H1 (cell line): ENCODE results near the gene ZFAND5. TPM values are rescaled to one million over a fixed set of nuclear protein-coding genes. Genes with fewer than 3 reads are reported as not detected.
A peak's percentile ranks its signal among the peaks of the same experiment; 100 is the strongest.

ENCODE experiments used
- CTCF ChIA-PET: fragments of 300-600 bp; sonication (Branson Sonifier 250); formaldehyde crosslinking; loops from one replicate; lab custom pipeline; 2021; ENCODE audit not compliant: partially characterized antibody; lab: Charles Lee
- POLR2A ChIA-PET: fragments of 300-600 bp; sonication (Branson Sonifier 250); formaldehyde crosslinking; loops from one replicate; lab custom pipeline; 2021; ENCODE audit warnings: inconsistent platforms; ENCODE audit not compliant: partially characterized antibody; lab: Charles Lee
- DNase-seq, 2 experiments: peaks; one replicate each; pipeline versions ENCODE4 v3.0.0 to v3.0.0-alpha.2; 2010 to 2022; ENCODE audit warnings: low spot score in 2 of 2, low read depth in 1 of 2, mixed read lengths in 1 of 2
- FAIRE-seq: peaks from 2 replicates; lab custom pipeline; 2011; peaks lifted over from hg19 to GRCh38; lab: Jason Lieb, UNC
- H2AFZ ChIP-seq: 2 replicates; pipeline ENCODE4 v1.8.1; 2012; ENCODE audit warnings: low read length, inconsistent platforms
- H2AK5ac ChIP-seq: 2 replicates; pipeline ENCODE4 v1.6.1; 2013; ENCODE audit warnings: low read depth, low read length
- H2BK120ac ChIP-seq: replicated peaks from 2 replicates; pipeline ENCODE3; 2013; ENCODE audit warnings: low read depth, low read length, inconsistent platforms
- H2BK12ac ChIP-seq: 2 replicates; pipeline ENCODE4 v1.6.1; 2013; ENCODE audit warnings: low read depth, low read length
- H2BK15ac ChIP-seq: 2 replicates; pipeline ENCODE4 v1.6.1; 2013; ENCODE audit warnings: low read length
- H2BK20ac ChIP-seq: 2 replicates; pipeline ENCODE4 v1.6.1; 2013; ENCODE audit warnings: low read length
- H2BK5ac ChIP-seq: 2 replicates; pipeline ENCODE4 v1.6.1; 2013; ENCODE audit warnings: low read depth, low read length
- H3K14ac ChIP-seq: 2 replicates; pipeline ENCODE4 v1.6.1; 2013; ENCODE audit warnings: inconsistent platforms; ENCODE audit not compliant: insufficient read length
- H3K18ac ChIP-seq: 2 replicates; pipeline ENCODE4 v1.6.1; 2013; ENCODE audit warnings: low read length; ENCODE audit errors: extremely low read depth
- H3K23ac ChIP-seq: 2 replicates; pipeline ENCODE4 v1.6.1; 2013; ENCODE audit warnings: inconsistent platforms; ENCODE audit not compliant: insufficient read length
- H3K23me2 ChIP-seq: 2 replicates; pipeline ENCODE4 v1.6.1; 2013; ENCODE audit warnings: low read depth, low read length
- H3K27ac ChIP-seq: 2 replicates; pipeline ENCODE4 v1.6.1; 2011; ENCODE audit warnings: low read depth, low read length, inconsistent platforms
- H3K27me3 ChIP-seq, 4 experiments: replicated peaks in 1 of 4; 1 replicate in 1 of 4; 2 replicates in 3 of 4; pipeline versions ENCODE4 v1.6.1 to v1.8.1; 2011 to 2013; ENCODE audit warnings: low read length in 3 of 4, mild to moderate bottlenecking in 3 of 4, inconsistent platforms in 2 of 4, mixed read lengths in 2 of 4, moderate library complexity in 1 of 4; ENCODE audit not compliant: control insufficient read depth in 3 of 4, insufficient read depth in 3 of 4; ENCODE audit errors: extremely low read depth in 1 of 4
- H3K36me3 ChIP-seq, 4 experiments: 2 replicates each; pipeline versions ENCODE4 v1.6.1 to v1.8.1; 2011 to 2013; ENCODE audit warnings: mild to moderate bottlenecking in 4 of 4, low read length in 3 of 4, moderate library complexity in 2 of 4, control low read depth in 1 of 4, inconsistent platforms in 1 of 4; ENCODE audit not compliant: insufficient read depth in 4 of 4, control insufficient read depth in 2 of 4
- H3K4ac ChIP-seq: replicated peaks from 2 replicates; pipeline ENCODE3; 2013; ENCODE audit warnings: low read length, low read depth, mixed read lengths, inconsistent platforms; ENCODE audit not compliant: insufficient read length
- H3K4me1 ChIP-seq, 4 experiments: replicated peaks in 1 of 4; 1 replicate in 1 of 4; 2 replicates in 3 of 4; pipeline versions ENCODE4 v1.6.1 to v1.8.1; 2011 to 2013; ENCODE audit warnings: low read length in 3 of 4, inconsistent platforms in 2 of 4, mixed read lengths in 1 of 4; ENCODE audit not compliant: insufficient read depth in 4 of 4, control insufficient read depth in 3 of 4
- H3K4me2 ChIP-seq, 2 experiments: 2 replicates each; pipeline versions ENCODE4 v1.6.1 to v1.8.1; 2011 to 2013; ENCODE audit warnings: low read depth in 2 of 2, low read length in 2 of 2, control low read depth in 1 of 2, inconsistent platforms in 1 of 2, mild to moderate bottlenecking in 1 of 2; ENCODE audit not compliant: insufficient read depth in 1 of 2
- H3K4me3 ChIP-seq, 4 experiments: fragments of 200-600, 300-600 bp in 1 of 4; sonication (generic), shearing (Covaris generic), sonication (Bioruptor Twin) in 1 of 4; 2 replicates each; pipeline versions ENCODE4 v1.5.1 to v1.8.1; 2011 to 2016; ENCODE audit warnings: low read length in 4 of 4, low read depth in 3 of 4, control low read depth in 2 of 4, inconsistent platforms in 2 of 4, mild to moderate bottlenecking in 2 of 4, mixed read lengths in 1 of 4, moderate library complexity in 1 of 4; ENCODE audit not compliant: insufficient read depth in 2 of 4; ENCODE audit errors: extremely low read depth in 1 of 4
- H3K56ac ChIP-seq: replicated peaks from 2 replicates; pipeline ENCODE3; 2013; ENCODE audit warnings: low read depth, mild to moderate bottlenecking, mixed read lengths, low read length, inconsistent platforms; ENCODE audit not compliant: insufficient read length
- H3K79me1 ChIP-seq: 2 replicates; pipeline ENCODE4 v1.6.1; 2013; ENCODE audit warnings: low read depth, low read length, control low read depth
- H3K79me2 ChIP-seq, 2 experiments: 2 replicates each; pipeline versions ENCODE4 v1.6.1 to v1.8.1; 2012 to 2013; ENCODE audit warnings: low read length in 2 of 2, mild to moderate bottlenecking in 2 of 2, inconsistent platforms in 1 of 2; ENCODE audit not compliant: insufficient read depth in 2 of 2, control insufficient read depth in 1 of 2
- H3K9ac ChIP-seq, 4 experiments: replicated peaks in 1 of 4; 1 replicate in 1 of 4; 2 replicates in 3 of 4; pipeline versions ENCODE4 v1.6.1 to v1.8.1; 2011 to 2013; ENCODE audit warnings: low read depth in 3 of 4, low read length in 3 of 4, control low read depth in 2 of 4, mild to moderate bottlenecking in 2 of 4, moderate library complexity in 2 of 4, inconsistent platforms in 1 of 4; ENCODE audit errors: extremely low read depth in 1 of 4
- H3K9me3 ChIP-seq, 2 experiments: 2 replicates each; pipeline versions ENCODE4 v1.6.1 to v1.8.1; 2012 to 2013; ENCODE audit warnings: mild to moderate bottlenecking in 2 of 2, moderate library complexity in 2 of 2, control low read depth in 1 of 2, inconsistent platforms in 1 of 2, low read depth in 1 of 2, low read length in 1 of 2, mixed read lengths in 1 of 2; ENCODE audit not compliant: insufficient read depth in 2 of 2
- H4K20me1 ChIP-seq, 2 experiments: replicated peaks in 1 of 2; 2 replicates each; pipeline versions ENCODE3 to v1.8.1; 2011 to 2013; ENCODE audit warnings: inconsistent platforms in 2 of 2, low read length in 2 of 2, mild to moderate bottlenecking in 1 of 2; ENCODE audit not compliant: insufficient read depth in 2 of 2, control insufficient read depth in 1 of 2
- H4K5ac ChIP-seq: 2 replicates; pipeline ENCODE4 v1.6.1; 2013; ENCODE audit warnings: low read length, low read depth, mixed read lengths, inconsistent platforms; ENCODE audit not compliant: insufficient read length
- H4K8ac ChIP-seq: 2 replicates; pipeline ENCODE4 v1.8.0; 2013; ENCODE audit warnings: mild to moderate bottlenecking, moderate library complexity, low read length, inconsistent platforms; ENCODE audit not compliant: insufficient read depth; ENCODE audit errors: extremely low read depth
- H4K91ac ChIP-seq: replicated peaks from 2 replicates; pipeline ENCODE3; 2013; ENCODE audit warnings: low read length, mixed read lengths, inconsistent platforms; ENCODE audit not compliant: insufficient read length
- ASH2L ChIP-seq: fragments of 200-600, 300-600 bp; sonication (generic); IDR thresholded peaks from one replicate; pipeline ENCODE4 v1.7.1; 2017; ENCODE audit warnings: low read length
- CHD1 ChIP-seq: IDR thresholded peaks from 2 replicates; pipeline ENCODE4 v1.6.1; 2012; ENCODE audit warnings: low read depth, low read length, improper control_type of control experiment
- CTBP2 ChIP-seq: IDR thresholded peaks from 2 replicates; pipeline ENCODE4 v1.7.0; 2011; ENCODE audit warnings: borderline replicate concordance, mild to moderate bottlenecking, moderate library complexity, mixed read lengths, low read length; ENCODE audit not compliant: insufficient read depth, insufficient read length
- E2F6 ChIP-seq: IDR thresholded peaks from 2 replicates; pipeline ENCODE4 v1.6.1; 2012; ENCODE audit warnings: inconsistent platforms
- MAX ChIP-seq: IDR thresholded peaks from 2 replicates; pipeline ENCODE4 v1.6.1; 2012; ENCODE audit warnings: inconsistent platforms
- RXRA ChIP-seq: IDR thresholded peaks from 2 replicates; pipeline ENCODE4 v1.6.1; 2011; ENCODE audit warnings: low read depth, mild to moderate bottlenecking, low read length, moderate library complexity; ENCODE audit not compliant: insufficient read depth
- SUZ12 ChIP-seq: fragments of 200-600 bp; sonication (generic); IDR thresholded peaks from 2 replicates; pipeline ENCODE4 v1.6.1; 2012; ENCODE audit warnings: mild to moderate bottlenecking, inconsistent platforms, low read length, moderate library complexity, mixed read lengths
- TCF12 ChIP-seq: IDR thresholded peaks from 2 replicates; pipeline ENCODE4 v1.6.1; 2011; ENCODE audit warnings: low read depth, mild to moderate bottlenecking, low read length
- TEAD4 ChIP-seq: IDR thresholded peaks from 2 replicates; pipeline ENCODE4 v1.6.1; 2012; ENCODE audit warnings: low read depth, low read length, inconsistent platforms, mixed read lengths
- WGBS, 2 experiments: shearing (Covaris generic) in 1 of 2; methylation state at CpG; one replicate each; pipeline versions ENCODE4 v1.1.6 to v1.1.7; 2013 to 2015; ENCODE audit warnings: low lambda C conversion rate in 2 of 2, mixed read lengths in 2 of 2, inconsistent platforms in 1 of 2, low coverage in 1 of 2, missing lambda C conversion rate in 1 of 2; ENCODE audit not compliant: insufficient replicate concordance in 2 of 2, insufficient coverage in 1 of 2, insufficient read length in 1 of 2; ENCODE audit errors: extremely low coverage in 1 of 2, missing lambda C conversion rate in 1 of 2; 5-methylcytosine and 5-hydroxymethylcytosine counted together
- polyA plus RNA-seq, 7 experiments: library from polyadenylated mRNA; depleted of rRNA in 3 of 7; stranded (reverse) in 5 of 7; unstranded in 2 of 7; fragments of >200 nt in 5 of 7; fragments of 200-250 nt in 2 of 7; gene quantifications; 1 replicate in 5 of 7; 2 replicates in 1 of 7; 4 replicates in 1 of 7; pipeline versions ENCODE4 v1.2.1 to v1.2.3, GENCODE V29; 2011 to 2013; ENCODE audit warnings: missing spikeins in 2 of 7, mixed read lengths in 2 of 7
- total RNA-seq: library from RNA; stranded (reverse); fragmentation: NEBNext Ultra II Directional; extraction: Animal tissue kit (Norgen Biotek cat#: 25700); gene quantifications from 2 replicates; pipeline ENCODE4 v1.2.1, GENCODE V29; 2021

The ZFAND5 gene
- total and polyA plus RNA-seq, 2 of the 8 experiments (the other 6 are each of a cell fraction or from before 2014, with no cell fraction given) = 76.7 to 225 TPM

- WGBS, 2 experiments = 38% methylated on average over 2 of the region's 2 CpGs; no CpG with 5 or more reads in 1 of the 2 experiments
- Histone ChIP-seq H3K27ac (no peak overlapping the region), H3K36me3 (peaks cover 20 to 71% (median 32%) of the 10 kb centered on the region in 4 experiments), H3K18ac (no peak overlapping the region), H3K27me3 (no peaks in the 10 kb centered on the region), H4K91ac (no peak overlapping the region), H2BK20ac (no peak overlapping the region), H3K79me1 (no peaks in the 10 kb centered on the region; the same call in none of the 2 replicates), H2BK12ac (no peak overlapping the region), H3K56ac (no peak overlapping the region), H2AFZ (no peak overlapping the region), H3K23me2 (peaks cover 6% of the 10 kb centered on the region; the same call in 1 of the 2 replicates), H3K79me2 (peaks cover 42 to 79% of the 10 kb centered on the region in 2 experiments), H2BK120ac (no peak overlapping the region), H3K9ac (peak overlapping the region in 1 of 4 experiments; percentile 29; a peak in 1 of 7 replicates), H2BK15ac (no peak overlapping the region), H3K4ac (no peak overlapping the region), H3K4me2 (peak overlapping the region; percentile 79 to 81), H4K8ac (no peak overlapping the region), H3K14ac (no peak overlapping the region), H2AK5ac (no peak overlapping the region), H3K4me3 (peak overlapping the region; percentile 84 to 99 (median 96)), H3K23ac (no peak overlapping the region), H3K9me3 (no peaks in the 10 kb centered on the region), H2BK5ac (no peak overlapping the region), H3K4me1 (peaks cover 0 to 10% (median 0%) of the 10 kb centered on the region in 4 experiments; a peak in 4 of 7 replicates), H4K20me1 (peaks cover 28 to 37% of the 10 kb centered on the region in 2 experiments), H4K5ac (no peak overlapping the region)
- FAIRE-seq (no peak), DNase-seq (no peak)
- POLR2A ChIA-PET = interaction anchor here (0.8 to 4.8 kb wide), 9 partner anchors 10 to 224 kb away, joined by 3 to 37 read pairs (median 4); no protein-coding TSS in a partner anchor
- TF ChIP-seq SUZ12 (no peak), MAX (no peak), ASH2L (no peak), TEAD4 (no peak), CHD1 (no peak), TCF12 (no peak), RXRA (no peak), E2F6 (no peak), CTBP2 (no peak)
- CTCF ChIA-PET = interaction anchor here (0.7 to 2.0 kb wide), 9 partner anchors 9 to 460 kb away, joined by 3 to 4 read pairs (median 3); no protein-coding TSS in a partner anchor
Measured at GRCh38 chr9:72362118-72362531, 2.9 kb downstream of the ZFAND5 start.
